Stomach (tissue), 9 donors: Measurements from ENCODE around the gene TMX2. TPM values are rescaled to one million over a fixed set of nuclear protein-coding genes. Genes with fewer than 3 reads are reported as not detected.

Experiments used
- DNase-seq, 2 donors: peaks; one replicate each; pipeline versions ENCODE4 v3.0.0 to v3.0.0-alpha.2; 2013 to 2019
- H3K27ac ChIP-seq, 5 donors: fragments of 200-600 bp in 4 of 5; sonication (generic) in 4 of 5; one replicate each; pipeline ENCODE4 v1.5.1; 2013 to 2019; ENCODE audit warnings: mild to moderate bottlenecking in 1 of 5, moderate library complexity in 1 of 5
- H3K27me3 ChIP-seq, 3 donors: fragments of 200-600 bp; sonication (generic); one replicate each; pipeline ENCODE4 v1.5.1; 2017 to 2019; ENCODE audit warnings: mixed run types in 1 of 3
- H3K36me3 ChIP-seq, 4 donors: fragments of 200-600 bp; sonication (generic); 1 replicate in 3 of 4; 2 replicates in 1 of 4; pipeline ENCODE4 v1.5.1; 2016 to 2019
- H3K4me1 ChIP-seq, 4 donors: fragments of 200-600 bp; sonication (generic); one replicate each; pipeline ENCODE4 v1.5.1; 2016 to 2019
- H3K4me3 ChIP-seq, 4 donors: fragments of 200-600 bp; sonication (generic) in 3 of 4; one replicate each; pipeline ENCODE4 v1.5.1; 2016 to 2019; ENCODE audit warnings: mild to moderate bottlenecking in 1 of 4
- H3K9me3 ChIP-seq, 4 donors: fragments of 200-600 bp; sonication (generic); one replicate each; pipeline ENCODE4 v1.5.1; 2016 to 2019
- EP300 ChIP-seq: sonication (generic); formaldehyde crosslinking; IDR thresholded peaks from one replicate; pipeline ENCODE4 v1.6.1; 2017; ENCODE audit warnings: antibody characterized with exemption
- POLR2A ChIP-seq, 4 donors: fragments of 450-650 bp; IDR thresholded peaks; one replicate each; pipeline ENCODE4 v1.6.1; 2016; ENCODE audit warnings: antibody characterized with exemption in 4 of 4, control low read depth in 2 of 4, mild to moderate bottlenecking in 1 of 4, moderate library complexity in 1 of 4
- POLR2AphosphoS5 ChIP-seq, 3 donors: sonication (generic); formaldehyde crosslinking; IDR thresholded peaks; one replicate each; pipeline ENCODE4 v1.6.1; 2016; ENCODE audit warnings: antibody characterized with exemption in 3 of 3
- WGBS, 5 donors: extraction: QIAGEN DNeasy Blood & Tissue Kit in 3 of 5; methylation state at CpG; one replicate each; pipeline versions ENCODE4 v1.1.5 to v1.1.7; 2013 to 2018; 5-methylcytosine and 5-hydroxymethylcytosine counted together
- intact Hi-C: fragments of 100-400 bp; cut with DNase I; formaldehyde crosslinking; loops from one replicate; pipeline ENCODE4 v1.15.1; 2023; ENCODE audit warnings: low total_unique reads
- polyA plus RNA-seq, 3 donors: library from polyadenylated mRNA; stranded (reverse); fragments of 200-250 nt; gene quantifications; one replicate each; pipeline ENCODE4 v1.2.3, GENCODE V29; 2013
- total RNA-seq, 5 donors: library from RNA; depleted of rRNA; stranded (reverse); fragments of >200 nt; gene quantifications; one replicate each; pipeline versions ENCODE4 v1.1.0 to v1.2.3, GENCODE V29; 2014 to 2016
- TF ChIP-seq, protein P1 (sequence below), 7 experiments: fragments of 450-650 bp in 4 of 7; fragments of 200-600 bp in 3 of 7; sonication (generic) in 3 of 7; IDR thresholded peaks; one replicate each; pipeline ENCODE4 v1.5.1; 2016 to 2019; ENCODE audit warnings: antibody characterized with exemption in 7 of 7, control low read depth in 2 of 7, mild to moderate bottlenecking in 1 of 7
- donor health status: healthy with polysubstance abuse.
- donor health status: Bipolar disorder and iron deficiency.
- donor health status: healthy.

Gene TMX2
- total and polyA plus RNA-seq, 8 donors, result 20.1 to 72.3 (median 36.6) TPM

DNA sequence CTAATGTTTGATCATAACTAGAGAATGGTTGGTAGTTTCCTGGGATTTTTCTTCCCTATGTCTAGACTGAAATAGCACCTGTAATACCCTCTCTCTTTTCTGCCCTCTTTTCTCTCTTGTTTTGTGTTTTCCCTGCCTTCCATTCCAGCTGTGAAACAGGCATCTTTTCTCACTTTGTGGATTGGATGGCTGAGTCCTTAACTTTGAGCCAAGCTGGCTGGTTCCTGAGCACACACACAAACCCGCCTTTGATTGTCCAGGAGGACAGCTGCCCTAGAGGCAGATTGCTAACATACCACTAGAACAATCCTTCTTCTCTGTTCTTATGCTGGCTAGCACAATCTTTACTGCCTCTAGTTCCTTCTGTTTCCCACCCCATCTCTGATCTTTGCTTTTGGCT is 66.9 kb downstream of the TMX2 start:
- DNase-seq, result peak; percentile 56 to 73
- Histone ChIP-seq H3K4me3 (peak overlapping the region in 1 of 4 donors; percentile 18), H3K27me3 (no peaks in the 10 kb centered on the region), H3K36me3 (no peaks in the 10 kb centered on the region), H3K4me1 (peaks cover 72 to 100% (median 97%) of the 10 kb centered on the region in 4 donors), H3K9me3 (no peaks in the 10 kb centered on the region), H3K27ac (peak overlapping the region; percentile 70 to 91 (median 89))
- WGBS, 5 donors, result 15 to 22% (median 18%) methylated on average over 1 of the region's 1 CpG
- peak in 2 of 3 donors; percentile 26 to 63 for TF ChIP-seq POLR2AphosphoS5 (IDR thresholded peaks at IDR 0.05)
- TF ChIP-seq, protein P1, sequence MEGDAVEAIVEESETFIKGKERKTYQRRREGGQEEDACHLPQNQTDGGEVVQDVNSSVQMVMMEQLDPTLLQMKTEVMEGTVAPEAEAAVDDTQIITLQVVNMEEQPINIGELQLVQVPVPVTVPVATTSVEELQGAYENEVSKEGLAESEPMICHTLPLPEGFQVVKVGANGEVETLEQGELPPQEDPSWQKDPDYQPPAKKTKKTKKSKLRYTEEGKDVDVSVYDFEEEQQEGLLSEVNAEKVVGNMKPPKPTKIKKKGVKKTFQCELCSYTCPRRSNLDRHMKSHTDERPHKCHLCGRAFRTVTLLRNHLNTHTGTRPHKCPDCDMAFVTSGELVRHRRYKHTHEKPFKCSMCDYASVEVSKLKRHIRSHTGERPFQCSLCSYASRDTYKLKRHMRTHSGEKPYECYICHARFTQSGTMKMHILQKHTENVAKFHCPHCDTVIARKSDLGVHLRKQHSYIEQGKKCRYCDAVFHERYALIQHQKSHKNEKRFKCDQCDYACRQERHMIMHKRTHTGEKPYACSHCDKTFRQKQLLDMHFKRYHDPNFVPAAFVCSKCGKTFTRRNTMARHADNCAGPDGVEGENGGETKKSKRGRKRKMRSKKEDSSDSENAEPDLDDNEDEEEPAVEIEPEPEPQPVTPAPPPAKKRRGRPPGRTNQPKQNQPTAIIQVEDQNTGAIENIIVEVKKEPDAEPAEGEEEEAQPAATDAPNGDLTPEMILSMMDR (IDR thresholded peaks at IDR 0.05), result no peak
- intact Hi-C loops, result no loop called here

DNA sequence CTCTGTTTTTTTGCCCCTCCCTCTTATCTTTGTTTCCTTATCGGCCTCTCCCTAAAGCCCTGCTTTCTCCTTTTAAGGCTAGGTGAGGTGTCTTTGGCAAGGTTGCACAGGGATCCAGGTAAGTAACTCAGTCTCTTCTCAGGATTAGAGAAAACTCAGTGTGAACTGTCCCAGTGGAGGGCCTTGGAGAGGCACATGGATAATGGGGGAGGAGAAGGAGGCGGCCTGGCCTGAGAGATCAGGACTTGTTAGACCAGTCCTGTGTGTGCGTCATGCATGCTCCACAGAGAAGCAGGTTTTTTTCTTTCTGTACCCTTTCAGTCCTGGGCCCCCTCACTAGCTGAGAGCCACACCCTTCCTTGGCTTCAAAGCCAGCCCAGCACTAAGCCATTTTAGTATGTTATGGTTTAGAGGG is 69.1 kb downstream of the TMX2 start:
- peaks cover 64 to 100% (median 94%) of the 10 kb centered on the region in 4 donors for H3K4me1 ChIP-seq
- 20 to 51% (median 31%) methylated on average over 3 of the region's 3 CpGs for WGBS, 5 donors
- H3K27ac ChIP-seq, result peak overlapping the region; percentile 79 to 91 (median 89)
- H3K9me3 ChIP-seq, result no peaks in the 10 kb centered on the region
- no peaks in the 10 kb centered on the region for H3K27me3 ChIP-seq
- no peak overlapping the region for H3K4me3 ChIP-seq
- peak; percentile 88 to 94 for DNase-seq
- intact Hi-C loops, result no loop called here
- TF ChIP-seq EP300, result no peak
- TF ChIP-seq POLR2A (IDR thresholded peaks at IDR 0.05), result no peak
- TF ChIP-seq POLR2AphosphoS5 (IDR thresholded peaks at IDR 0.05), result peak in 2 of 3 donors; percentile 72 to 79
- TF ChIP-seq, protein P1 (IDR thresholded peaks at IDR 0.05), result no peak
- no peaks in the 10 kb centered on the region for H3K36me3 ChIP-seq

DNA sequence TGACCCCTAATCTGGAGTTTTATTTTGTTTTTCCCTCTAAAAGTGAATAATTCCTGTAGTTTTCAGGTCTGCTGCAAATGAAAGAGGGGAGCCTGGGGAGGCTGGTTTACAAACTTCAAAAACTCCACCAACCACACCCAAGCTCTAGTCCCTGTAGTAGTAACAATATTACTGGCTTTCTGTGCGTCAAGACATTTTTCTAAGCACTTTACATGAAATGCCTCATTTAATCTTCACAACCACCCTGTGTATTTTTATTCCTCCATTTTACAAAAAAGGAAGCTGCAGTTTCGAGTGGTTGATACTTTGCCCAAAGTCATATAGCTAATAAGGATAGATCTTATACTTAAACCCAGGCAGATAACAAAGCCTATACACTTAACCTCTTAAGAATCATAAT is 72.7 kb downstream of the TMX2 start:
- Histone ChIP-seq H3K27ac (peak overlapping the region in 3 of 5 donors; percentile 88 to 91 (median 89)), H3K36me3 (no peaks in the 10 kb centered on the region), H3K4me3 (no peak overlapping the region), H3K9me3 (no peaks in the 10 kb centered on the region), H3K27me3 (no peaks in the 10 kb centered on the region), H3K4me1 (peaks cover 56 to 100% (median 92%) of the 10 kb centered on the region in 4 donors)
- no peak for DNase-seq
- intact Hi-C loops, result no loop called here
- 68 to 76% (median 73%) methylated on average over 2 of the region's 2 CpGs for WGBS, 5 donors
- TF ChIP-seq POLR2AphosphoS5 (IDR thresholded peaks at IDR 0.05) (no peak), POLR2A (IDR thresholded peaks at IDR 0.05) (no peak), EP300 (no peak)
- TF ChIP-seq, protein P1 (IDR thresholded peaks at IDR 0.05), result no peak

DNA sequence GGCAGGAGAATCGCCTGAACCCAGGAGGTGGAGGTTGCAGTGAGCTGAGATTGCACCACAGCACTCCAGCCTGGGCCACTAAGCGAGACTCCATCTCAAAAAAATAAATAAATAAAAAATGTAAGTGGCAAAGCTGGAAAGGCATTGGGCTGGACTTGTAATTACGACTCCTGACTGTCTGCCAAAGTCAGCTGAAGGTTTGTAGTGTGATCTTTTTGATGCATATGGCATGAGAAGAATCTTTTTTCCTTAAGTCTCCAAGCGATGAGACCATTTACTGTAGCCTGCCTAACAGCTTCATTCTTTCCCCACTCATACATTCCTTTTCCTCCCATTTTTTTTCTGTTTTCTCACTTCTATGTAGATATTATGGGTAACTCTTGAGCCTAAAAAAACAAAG is 74.0 kb downstream of the TMX2 start:
- Histone ChIP-seq H3K4me3 (no peak overlapping the region), H3K27ac (peak overlapping the region in 4 of 5 donors; percentile 25 to 91 (median 54)), H3K27me3 (no peaks in the 10 kb centered on the region), H3K36me3 (peaks cover 0 to 4% (median 3%) of the 10 kb centered on the region in 4 donors), H3K4me1 (peaks cover 50 to 100% (median 89%) of the 10 kb centered on the region in 4 donors), H3K9me3 (no peaks in the 10 kb centered on the region)
- no peak for TF ChIP-seq POLR2A (IDR thresholded peaks at IDR 0.05)
- no peak for TF ChIP-seq POLR2AphosphoS5 (IDR thresholded peaks at IDR 0.05)
- WGBS, 5 donors, result 61 to 76% (median 66%) methylated on average over 4 of the region's 4 CpGs
- intact Hi-C loops, result no loop called here
- DNase-seq, result no peak

DNA sequence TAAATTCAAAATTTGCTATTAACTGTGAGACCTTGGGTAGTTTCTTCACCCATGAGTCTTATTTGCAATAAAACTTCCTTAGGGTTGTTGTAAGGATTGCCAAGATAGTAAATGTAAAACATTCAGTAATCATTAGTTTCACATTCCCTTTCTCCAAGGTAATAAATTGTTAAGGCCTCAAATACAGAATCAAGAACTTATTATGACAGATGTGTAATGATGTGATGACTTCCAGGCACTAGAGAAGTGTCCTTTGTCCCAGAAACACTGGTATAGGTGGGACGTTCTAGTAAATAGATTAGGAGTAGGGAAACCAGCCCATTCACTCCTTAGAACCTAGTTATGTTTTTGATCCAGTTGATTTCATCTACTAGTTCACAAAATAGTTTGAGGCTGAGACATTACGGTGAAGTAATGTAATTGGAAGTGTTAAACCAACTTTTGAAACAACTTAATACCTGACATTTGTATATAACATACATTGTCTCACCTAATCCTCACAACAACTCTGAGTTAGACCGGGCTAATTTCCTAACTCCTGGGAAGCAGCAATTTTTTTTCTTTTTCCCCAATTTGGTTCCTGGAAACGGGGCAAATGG is 74.7 kb downstream of the TMX2 start:
- H3K27me3 ChIP-seq, result no peaks in the 10 kb centered on the region
- peaks cover 0 to 8% (median 8%) of the 10 kb centered on the region in 4 donors for H3K36me3 ChIP-seq
- H3K4me3 ChIP-seq, result no peak overlapping the region
- TF ChIP-seq EP300, result no peak
- no peak for TF ChIP-seq POLR2AphosphoS5 (IDR thresholded peaks at IDR 0.05)
- TF ChIP-seq POLR2A (IDR thresholded peaks at IDR 0.05), result no peak
- TF ChIP-seq, protein P1 (IDR thresholded peaks at IDR 0.05), result no peak
- DNase-seq, result no peak
- WGBS, 5 donors, result 63 to 81% (median 69%) methylated on average over 4 of the region's 4 CpGs
- no peaks in the 10 kb centered on the region for H3K9me3 ChIP-seq
- H3K27ac ChIP-seq, result peak overlapping the region in 4 of 5 donors; percentile 25 to 91 (median 54)
- peaks cover 55 to 100% (median 89%) of the 10 kb centered on the region in 4 donors for H3K4me1 ChIP-seq
- intact Hi-C loops, result no loop called here
